GM12878 (cell line): ENCODE measurements around the gene METTL16. TPM values are rescaled to one million over a fixed set of nuclear protein-coding genes. Genes with fewer than 3 reads are reported as not detected.

Experiments
- ATAC-seq: fragments of 200-7000 bp; cut with Tn5 transposase; 3 replicates; pipeline ENCODE4 v1.9.1; 2020; ENCODE audit warnings: mild to moderate bottlenecking, moderate library complexity
- BruUV-seq: library from RNA; stranded (reverse); fragments of 400-500 nt; replicated peaks from 2 replicates; lab custom pipeline; 2021; lab: Mats Ljungman, UMichigan
- CTCF ChIA-PET: fragments of 300-600 bp; sonication (Branson Sonifier 250); formaldehyde crosslinking; extraction: SDS; loops from one replicate; lab custom pipeline; 2021; ENCODE audit warnings: inconsistent platforms; lab: Yijun Ruan, JAX
- POLR2A ChIA-PET: fragments of 350-600 bp; formaldehyde crosslinking; extraction: SDS; loops from one replicate; lab custom pipeline; 2021; ENCODE audit warnings: inconsistent platforms; lab: Charles Lee
- RAD21 ChIA-PET: fragments of 300-600 bp; sonication (Branson Sonifier 250); formaldehyde crosslinking; loops from one replicate; lab custom pipeline; 2023; ENCODE audit warnings: antibody characterized with exemption; ENCODE audit not compliant: unreplicated experiment; lab: Charles Lee
- SMC1A ChIA-PET: fragments of 300-600 bp; sonication (Branson Sonifier 250); formaldehyde crosslinking; loops from one replicate; lab custom pipeline; 2023; ENCODE audit not compliant: unreplicated experiment, uncharacterized antibody; lab: Charles Lee
- DNase-seq: peaks from one replicate; pipeline ENCODE4 v3.0.0-alpha.2; 2011; ENCODE audit warnings: low read depth, low spot score
- FAIRE-seq: peaks from 3 replicates; lab custom pipeline; 2011; peaks lifted over from hg19 to GRCh38; lab: Jason Lieb, UNC
- H2AFZ ChIP-seq: 2 replicates; pipeline ENCODE4 v1.6.0; 2011; ENCODE audit warnings: low read depth, low read length, control low read depth; ENCODE audit not compliant: control insufficient read depth
- H3K27ac ChIP-seq: 2 replicates; pipeline ENCODE4 v1.5.1; 2011; ENCODE audit warnings: control low read depth; ENCODE audit not compliant: control insufficient read depth, insufficient read depth
- H3K27me3 ChIP-seq, 2 experiments: replicated peaks in 1 of 2; 2 replicates each; pipeline versions ENCODE4 v1.6.0 to v1.6.1; 2011; ENCODE audit warnings: low read length in 1 of 2; ENCODE audit not compliant: control insufficient read depth in 2 of 2, insufficient read depth in 2 of 2
- H3K36me3 ChIP-seq, 2 experiments: 2 replicates each; pipeline ENCODE4 v1.5.1; 2011; ENCODE audit warnings: low read length in 1 of 2; ENCODE audit not compliant: control insufficient read depth in 2 of 2, insufficient read depth in 2 of 2
- H3K4me1 ChIP-seq: 2 replicates; pipeline ENCODE4 v1.6.1; 2011; ENCODE audit warnings: mild to moderate bottlenecking, low read length, moderate library complexity, mixed read lengths; ENCODE audit not compliant: control insufficient read depth, insufficient read depth
- H3K4me2 ChIP-seq: 2 replicates; pipeline ENCODE4 v1.6.0; 2011; ENCODE audit warnings: control low read depth; ENCODE audit not compliant: control insufficient read depth, insufficient read depth
- H3K4me3 ChIP-seq: fragments of 200-600 bp; sonication (generic); 2 replicates; pipeline ENCODE4 v1.5.1; 2016
- H3K79me2 ChIP-seq: 2 replicates; pipeline ENCODE4 v1.6.0; 2011; ENCODE audit warnings: low read length; ENCODE audit not compliant: control insufficient read depth, insufficient read depth
- H3K9ac ChIP-seq: 2 replicates; pipeline ENCODE4 v1.8.0; 2011; ENCODE audit warnings: low read length, control low read depth, mixed read lengths; ENCODE audit not compliant: control insufficient read depth, insufficient read depth
- H3K9me3 ChIP-seq: replicated peaks from 3 replicates; pipeline ENCODE4 v1.5.1; 2011; ENCODE audit warnings: mild to moderate bottlenecking, low read length; ENCODE audit not compliant: control insufficient read depth, insufficient read depth
- H4K20me1 ChIP-seq: 2 replicates; pipeline ENCODE4 v1.6.0; 2011; ENCODE audit not compliant: control insufficient read depth, insufficient read depth
- BHLHE40 ChIP-seq, 2 experiments: fragments of 450-650 bp in 1 of 2; IDR thresholded peaks; 2 replicates each; pipeline ENCODE4 v1.6.1; 2011 to 2017; ENCODE audit warnings: low read depth in 2 of 2, borderline replicate concordance in 1 of 2, improper control_type of control experiment in 1 of 2, low read length in 1 of 2, mild to moderate bottlenecking in 1 of 2
- CBX3 ChIP-seq: fragments of 200-600 bp; sonication (generic); IDR thresholded peaks from 2 replicates; pipeline ENCODE4 v1.6.1; 2016; ENCODE audit warnings: low read depth, borderline replicate concordance
- HCFC1 ChIP-seq: fragments of 150-350 bp; IDR thresholded peaks from 2 replicates; pipeline ENCODE4 v1.6.1; 2014; ENCODE audit warnings: low read length
- HDGF ChIP-seq: fragments of 450-650 bp; IDR thresholded peaks from 2 replicates; pipeline ENCODE4 v1.6.1; 2016; ENCODE audit warnings: antibody characterized with exemption
- IRF4 ChIP-seq: IDR thresholded peaks from 2 replicates; pipeline ENCODE4 v1.6.1; 2011; ENCODE audit warnings: low read depth, low read length
- NRF1 ChIP-seq: conservative IDR thresholded peaks from 2 replicates; pipeline ENCODE4 v1.6.1; 2011; ENCODE audit warnings: mild to moderate bottlenecking, low read depth, low read length, improper control_type of control experiment
- POLR2AphosphoS5 ChIP-seq: IDR thresholded peaks from 2 replicates; pipeline ENCODE4 v1.6.1; 2011; ENCODE audit warnings: mild to moderate bottlenecking, low read length, inconsistent platforms
- RELA ChIP-seq: fragments of 450-650 bp; IDR thresholded peaks from 2 replicates; pipeline ENCODE4 v1.8.0; 2014; ENCODE audit warnings: borderline replicate concordance; ENCODE audit not compliant: partially characterized antibody
- TAF1 ChIP-seq: IDR thresholded peaks from 2 replicates; pipeline ENCODE4 v1.6.1; 2011; ENCODE audit warnings: mild to moderate bottlenecking, low read depth, low read length, borderline replicate concordance
- WRNIP1 ChIP-seq: IDR thresholded peaks from 2 replicates; pipeline ENCODE4 v1.6.1; 2011; ENCODE audit warnings: low read depth, low read length, improper control_type of control experiment, borderline replicate concordance
- ZNF24 ChIP-seq: fragments of 450-650 bp; IDR thresholded peaks from 2 replicates; pipeline ENCODE4 v1.6.1; 2017; ENCODE audit warnings: antibody characterized with exemption, mild to moderate bottlenecking
- ZNF384 ChIP-seq: IDR thresholded peaks from 2 replicates; pipeline ENCODE4 v1.6.1; 2012; ENCODE audit warnings: low read depth, mild to moderate bottlenecking, low read length, improper control_type of control experiment, borderline replicate concordance
- WGBS: methylation state at CpG from one replicate; pipeline ENCODE4 v1.1.6; 2016; ENCODE audit warnings: low lambda C conversion rate; ENCODE audit not compliant: insufficient replicate concordance, insufficient coverage; ENCODE audit errors: missing lambda C conversion rate; 5-methylcytosine and 5-hydroxymethylcytosine counted together
- in situ Hi-C: fragments of 300-500 bp; cut with MboI; formaldehyde crosslinking; loops from 9 replicates; pipeline ENCODE4 v1.14.3; 2018; ENCODE audit warnings: mixed read lengths
- intact Hi-C: fragments of 100-400 bp; cut with micrococcal nuclease; formaldehyde crosslinking; loops from one replicate; pipeline ENCODE4 v1.14.2; 2022; ENCODE audit not compliant: unreplicated experiment
- polyA plus RNA-seq, 11 experiments: library from polyadenylated mRNA; depleted of rRNA in 4 of 11; unstranded in 6 of 11; stranded (reverse) in 5 of 11; fragments of >200 nt; fragmentation: Nextera tagmentation in 4 of 11; fragmentation: Illumina TruSeq in 1 of 11; extraction: Ambion mirVana in 4 of 11; extraction: Trizol in 1 of 11; gene quantifications; 1 replicate in 1 of 11; 2 replicates in 10 of 11; pipeline versions ENCODE4 v1.2.1 to v1.2.3, GENCODE V29; 2011 to 2016; ENCODE audit warnings: inconsistent platforms in 2 of 11, missing spikeins in 2 of 11, low read depth in 1 of 11
- total RNA-seq, 4 experiments: library from RNA; depleted of rRNA in 3 of 4; stranded (reverse); fragments of >200 nt in 3 of 4; fragmentation: Illumina TruSeq in 1 of 4; extraction: Trizol in 1 of 4; gene quantifications; 2 replicates each; pipeline versions ENCODE4 v1.2.1 to v1.2.3, GENCODE V29; 2013 to 2021
- TF ChIP-seq, protein P1 (sequence below): fragments of 450-650 bp; conservative IDR thresholded peaks from 2 replicates; pipeline ENCODE4 v1.6.1; 2017; ENCODE audit warnings: mild to moderate bottlenecking, moderate library complexity
- TF ChIP-seq, protein P2 (sequence below): fragments of 450-650 bp; IDR thresholded peaks from 2 replicates; pipeline ENCODE4 v1.6.1; 2017; ENCODE audit warnings: mild to moderate bottlenecking, moderate library complexity

The METTL16 gene
- total and polyA plus RNA-seq, 10 of the 15 experiments (the other 5 are each of a cell fraction or from before 2014, with no cell fraction given), result 15.6 to 34.3 (median 23.7) TPM

DNA sequence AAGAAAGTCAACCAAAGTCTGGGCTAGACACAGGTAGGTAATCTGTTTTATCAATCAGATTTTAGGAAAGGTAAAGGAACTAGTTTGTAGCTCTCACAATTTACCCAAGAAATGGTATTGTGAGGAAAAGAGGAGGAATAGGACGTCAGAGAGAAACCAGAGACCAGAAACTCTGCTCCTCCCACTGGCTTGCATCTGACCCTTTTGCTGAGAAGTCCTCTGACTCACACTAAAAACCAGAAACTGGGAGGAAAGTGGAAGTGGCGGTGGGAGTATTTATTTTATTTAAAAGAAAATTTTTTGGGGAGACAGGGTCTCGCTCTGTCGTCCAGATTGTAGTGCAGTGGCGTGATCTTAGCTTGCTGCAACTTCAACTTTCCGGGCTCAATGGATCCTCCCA lies 72.9 kb downstream of the METTL16 start:
- H3K4me1 ChIP-seq, result no peaks in the 10 kb centered on the region
- RAD21 ChIA-PET, result no interaction called here
- no peak overlapping the region for H3K27ac ChIP-seq
- POLR2A ChIA-PET, result no interaction called here
- BruUV-seq, result no TSS peak
- SMC1A ChIA-PET, result no interaction called here
- in situ Hi-C loops (no loop called here), intact Hi-C loops (no loop called here)
- CTCF ChIA-PET, result interaction anchor here (0.7 to 1.0 kb wide), 2 partner anchors 17 to 905 kb away, joined by 3 read pairs; no protein-coding TSS in a partner anchor
- H3K27me3 ChIP-seq, result no peaks in the 10 kb centered on the region
- peaks cover 11 to 14% of the 10 kb centered on the region in 2 experiments; a peak in 3 of 4 replicates for H3K36me3 ChIP-seq
- no peak overlapping the region for H2AFZ ChIP-seq
- no peak overlapping the region for H3K4me3 ChIP-seq
- H3K4me2 ChIP-seq, result no peak overlapping the region
- 81% methylated on average over 6 of the region's 6 CpGs for WGBS
- FAIRE-seq (no peak), ATAC-seq (no peak), DNase-seq (no peak)
- H3K9ac ChIP-seq, result no peak overlapping the region
- H4K20me1 ChIP-seq, result no peaks in the 10 kb centered on the region
- H3K79me2 ChIP-seq, result no peaks in the 10 kb centered on the region
- no peak for TF ChIP-seq HCFC1
- TF ChIP-seq HDGF, result no peak
- TF ChIP-seq, protein P1, sequence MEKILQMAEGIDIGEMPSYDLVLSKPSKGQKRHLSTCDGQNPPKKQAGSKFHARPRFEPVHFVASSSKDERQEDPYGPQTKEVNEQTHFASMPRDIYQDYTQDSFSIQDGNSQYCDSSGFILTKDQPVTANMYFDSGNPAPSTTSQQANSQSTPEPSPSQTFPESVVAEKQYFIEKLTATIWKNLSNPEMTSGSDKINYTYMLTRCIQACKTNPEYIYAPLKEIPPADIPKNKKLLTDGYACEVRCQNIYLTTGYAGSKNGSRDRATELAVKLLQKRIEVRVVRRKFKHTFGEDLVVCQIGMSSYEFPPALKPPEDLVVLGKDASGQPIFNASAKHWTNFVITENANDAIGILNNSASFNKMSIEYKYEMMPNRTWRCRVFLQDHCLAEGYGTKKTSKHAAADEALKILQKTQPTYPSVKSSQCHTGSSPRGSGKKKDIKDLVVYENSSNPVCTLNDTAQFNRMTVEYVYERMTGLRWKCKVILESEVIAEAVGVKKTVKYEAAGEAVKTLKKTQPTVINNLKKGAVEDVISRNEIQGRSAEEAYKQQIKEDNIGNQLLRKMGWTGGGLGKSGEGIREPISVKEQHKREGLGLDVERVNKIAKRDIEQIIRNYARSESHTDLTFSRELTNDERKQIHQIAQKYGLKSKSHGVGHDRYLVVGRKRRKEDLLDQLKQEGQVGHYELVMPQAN, result no peak
- no peak for TF ChIP-seq RELA
- no peak for TF ChIP-seq ZNF24
- no peak for TF ChIP-seq NRF1
- TF ChIP-seq IRF4, result no peak
- TF ChIP-seq POLR2AphosphoS5, result no peak
- no peak for TF ChIP-seq BHLHE40 (IDR thresholded peaks at IDR 0.05; ENCODE audit: borderline replicate concordance in 1 of 2, low read depth in 2 of 2, low read length in 1 of 2)
- TF ChIP-seq, protein P2, sequence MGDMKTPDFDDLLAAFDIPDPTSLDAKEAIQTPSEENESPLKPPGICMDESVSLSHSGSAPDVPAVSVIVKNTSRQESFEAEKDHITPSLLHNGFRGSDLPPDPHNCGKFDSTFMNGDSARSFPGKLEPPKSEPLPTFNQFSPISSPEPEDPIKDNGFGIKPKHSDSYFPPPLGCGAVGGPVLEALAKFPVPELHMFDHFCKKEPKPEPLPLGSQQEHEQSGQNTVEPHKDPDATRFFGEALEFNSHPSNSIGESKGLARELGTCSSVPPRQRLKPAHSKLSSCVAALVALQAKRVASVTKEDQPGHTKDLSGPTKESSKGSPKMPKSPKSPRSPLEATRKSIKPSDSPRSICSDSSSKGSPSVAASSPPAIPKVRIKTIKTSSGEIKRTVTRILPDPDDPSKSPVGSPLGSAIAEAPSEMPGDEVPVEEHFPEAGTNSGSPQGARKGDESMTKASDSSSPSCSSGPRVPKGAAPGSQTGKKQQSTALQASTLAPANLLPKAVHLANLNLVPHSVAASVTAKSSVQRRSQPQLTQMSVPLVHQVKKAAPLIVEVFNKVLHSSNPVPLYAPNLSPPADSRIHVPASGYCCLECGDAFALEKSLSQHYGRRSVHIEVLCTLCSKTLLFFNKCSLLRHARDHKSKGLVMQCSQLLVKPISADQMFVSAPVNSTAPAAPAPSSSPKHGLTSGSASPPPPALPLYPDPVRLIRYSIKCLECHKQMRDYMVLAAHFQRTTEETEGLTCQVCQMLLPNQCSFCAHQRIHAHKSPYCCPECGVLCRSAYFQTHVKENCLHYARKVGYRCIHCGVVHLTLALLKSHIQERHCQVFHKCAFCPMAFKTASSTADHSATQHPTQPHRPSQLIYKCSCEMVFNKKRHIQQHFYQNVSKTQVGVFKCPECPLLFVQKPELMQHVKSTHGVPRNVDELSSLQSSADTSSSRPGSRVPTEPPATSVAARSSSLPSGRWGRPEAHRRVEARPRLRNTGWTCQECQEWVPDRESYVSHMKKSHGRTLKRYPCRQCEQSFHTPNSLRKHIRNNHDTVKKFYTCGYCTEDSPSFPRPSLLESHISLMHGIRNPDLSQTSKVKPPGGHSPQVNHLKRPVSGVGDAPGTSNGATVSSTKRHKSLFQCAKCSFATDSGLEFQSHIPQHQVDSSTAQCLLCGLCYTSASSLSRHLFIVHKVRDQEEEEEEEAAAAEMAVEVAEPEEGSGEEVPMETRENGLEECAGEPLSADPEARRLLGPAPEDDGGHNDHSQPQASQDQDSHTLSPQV, result no peak
- no peak for TF ChIP-seq ZNF384
- no peak for TF ChIP-seq CBX3
- TF ChIP-seq TAF1, result no peak
- TF ChIP-seq WRNIP1, result no peak
- H3K9me3 ChIP-seq, result no peaks in the 10 kb centered on the region
